Measurements from ENCODE around the gene FLNC. TPM values are rescaled to one million over a fixed set of nuclear protein-coding genes. Genes with fewer than 3 reads are reported as not detected.

FLNC gene
- total and polyA plus RNA-seq, 9 of the 15 experiments (the other 6 are each of a cell fraction or from before 2014, with no cell fraction given) = 0.90 to 155 (median 28.8) TPM

DNA sequence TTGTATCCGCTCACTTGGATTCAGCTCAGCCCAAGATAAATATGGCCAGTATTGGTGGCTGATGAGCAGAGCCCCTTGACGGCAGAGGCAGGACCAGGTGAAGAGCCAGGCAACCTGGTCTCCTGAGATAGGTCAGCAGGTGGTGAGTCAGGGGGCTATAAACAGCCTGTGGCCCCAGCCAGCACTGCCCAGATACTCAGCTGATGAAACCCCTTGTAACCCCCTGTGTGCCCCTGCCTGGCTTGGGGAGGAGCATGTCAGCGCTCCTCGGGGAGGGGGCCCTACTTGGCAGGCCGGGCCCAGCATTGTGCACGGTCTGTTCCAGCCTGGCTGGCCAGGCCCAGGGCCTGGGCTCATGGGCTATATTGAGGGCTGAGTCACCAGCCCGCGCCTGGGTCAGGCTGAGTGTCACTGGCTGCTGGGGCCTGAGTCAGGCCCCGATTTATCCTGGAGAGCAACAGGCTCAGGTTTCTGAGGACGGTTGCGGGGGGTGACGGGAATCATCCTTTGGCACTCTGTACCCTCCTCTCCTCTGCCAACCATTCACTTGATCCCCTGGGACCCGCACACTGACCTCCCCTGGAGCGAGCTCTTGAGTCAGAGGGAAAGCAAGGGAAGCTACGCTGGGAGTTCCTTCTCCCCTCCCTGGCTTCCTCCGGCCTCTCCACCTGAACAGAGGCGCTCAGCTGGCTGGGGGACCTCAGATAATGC, 2.8 kb upstream of the FLNC start (continued):
- TF ChIP-seq ZNF695 (CRISPR knock-in tag; IDR thresholded peaks at IDR 0.05) (no peak), U2AF1 (optimal IDR thresholded peaks at IDR 0.05; ENCODE audit: low read depth, low read length) (no peak), ZFPM2 (CRISPR knock-in tag; IDR thresholded peaks at IDR 0.05) (no peak), HNRNPLL (IDR thresholded peaks at IDR 0.05; ENCODE audit: low read depth, low read length, poor library complexity, severe bottlenecking) (no peak), RBM17 (IDR thresholded peaks at IDR 0.05; ENCODE audit: borderline replicate concordance, low read depth, low read length) (no peak), CEBPB (tag; IDR thresholded peaks at IDR 0.05) (no peak), PML (IDR thresholded peaks at IDR 0.05; ENCODE audit: low read length) (peak; percentile 46; the same call in 1 of the 2 replicates), IFI16 (CRISPR knock-in tag; IDR thresholded peaks at IDR 0.05) (no peak), SMAD4 (CRISPR knock-in tag; conservative IDR thresholded peaks at IDR 0.05) (peak; percentile 92), ZNF232 (CRISPR knock-in tag; IDR thresholded peaks at IDR 0.05) (no peak), ZNF830 (CRISPR knock-in tag; IDR thresholded peaks at IDR 0.05) (no peak), HDAC6 (IDR thresholded peaks at IDR 0.05; ENCODE audit: low read depth, low read length) (no peak), LARP7 (IDR thresholded peaks at IDR 0.05) (no peak), POLR2H (tag; IDR thresholded peaks at IDR 0.05; ENCODE audit: low read depth) (no peak), PHF8 (IDR thresholded peaks at IDR 0.05; ENCODE audit: borderline replicate concordance, low read length) (peak; percentile 34; the same call in 1 of the 2 replicates), SIX5 (IDR thresholded peaks at IDR 0.05; ENCODE audit: borderline replicate concordance in 1 of 2, insufficient read depth in 1 of 2, low read depth in 1 of 2, low read length in 2 of 2) (no peak), SRSF7 (optimal IDR thresholded peaks at IDR 0.05; ENCODE audit: low read depth, low read length) (no peak)
- TF ChIP-seq, protein P1, sequence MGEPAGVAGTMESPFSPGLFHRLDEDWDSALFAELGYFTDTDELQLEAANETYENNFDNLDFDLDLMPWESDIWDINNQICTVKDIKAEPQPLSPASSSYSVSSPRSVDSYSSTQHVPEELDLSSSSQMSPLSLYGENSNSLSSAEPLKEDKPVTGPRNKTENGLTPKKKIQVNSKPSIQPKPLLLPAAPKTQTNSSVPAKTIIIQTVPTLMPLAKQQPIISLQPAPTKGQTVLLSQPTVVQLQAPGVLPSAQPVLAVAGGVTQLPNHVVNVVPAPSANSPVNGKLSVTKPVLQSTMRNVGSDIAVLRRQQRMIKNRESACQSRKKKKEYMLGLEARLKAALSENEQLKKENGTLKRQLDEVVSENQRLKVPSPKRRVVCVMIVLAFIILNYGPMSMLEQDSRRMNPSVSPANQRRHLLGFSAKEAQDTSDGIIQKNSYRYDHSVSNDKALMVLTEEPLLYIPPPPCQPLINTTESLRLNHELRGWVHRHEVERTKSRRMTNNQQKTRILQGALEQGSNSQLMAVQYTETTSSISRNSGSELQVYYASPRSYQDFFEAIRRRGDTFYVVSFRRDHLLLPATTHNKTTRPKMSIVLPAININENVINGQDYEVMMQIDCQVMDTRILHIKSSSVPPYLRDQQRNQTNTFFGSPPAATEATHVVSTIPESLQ (CRISPR knock-in tag; IDR thresholded peaks at IDR 0.05) = peak; percentile 78; the same call in 1 of the 2 replicates
- TF ChIP-seq, protein P2, sequence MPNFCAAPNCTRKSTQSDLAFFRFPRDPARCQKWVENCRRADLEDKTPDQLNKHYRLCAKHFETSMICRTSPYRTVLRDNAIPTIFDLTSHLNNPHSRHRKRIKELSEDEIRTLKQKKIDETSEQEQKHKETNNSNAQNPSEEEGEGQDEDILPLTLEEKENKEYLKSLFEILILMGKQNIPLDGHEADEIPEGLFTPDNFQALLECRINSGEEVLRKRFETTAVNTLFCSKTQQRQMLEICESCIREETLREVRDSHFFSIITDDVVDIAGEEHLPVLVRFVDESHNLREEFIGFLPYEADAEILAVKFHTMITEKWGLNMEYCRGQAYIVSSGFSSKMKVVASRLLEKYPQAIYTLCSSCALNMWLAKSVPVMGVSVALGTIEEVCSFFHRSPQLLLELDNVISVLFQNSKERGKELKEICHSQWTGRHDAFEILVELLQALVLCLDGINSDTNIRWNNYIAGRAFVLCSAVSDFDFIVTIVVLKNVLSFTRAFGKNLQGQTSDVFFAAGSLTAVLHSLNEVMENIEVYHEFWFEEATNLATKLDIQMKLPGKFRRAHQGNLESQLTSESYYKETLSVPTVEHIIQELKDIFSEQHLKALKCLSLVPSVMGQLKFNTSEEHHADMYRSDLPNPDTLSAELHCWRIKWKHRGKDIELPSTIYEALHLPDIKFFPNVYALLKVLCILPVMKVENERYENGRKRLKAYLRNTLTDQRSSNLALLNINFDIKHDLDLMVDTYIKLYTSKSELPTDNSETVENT (CRISPR knock-in tag; IDR thresholded peaks at IDR 0.05) = no peak
- TF ChIP-seq, protein P3, sequence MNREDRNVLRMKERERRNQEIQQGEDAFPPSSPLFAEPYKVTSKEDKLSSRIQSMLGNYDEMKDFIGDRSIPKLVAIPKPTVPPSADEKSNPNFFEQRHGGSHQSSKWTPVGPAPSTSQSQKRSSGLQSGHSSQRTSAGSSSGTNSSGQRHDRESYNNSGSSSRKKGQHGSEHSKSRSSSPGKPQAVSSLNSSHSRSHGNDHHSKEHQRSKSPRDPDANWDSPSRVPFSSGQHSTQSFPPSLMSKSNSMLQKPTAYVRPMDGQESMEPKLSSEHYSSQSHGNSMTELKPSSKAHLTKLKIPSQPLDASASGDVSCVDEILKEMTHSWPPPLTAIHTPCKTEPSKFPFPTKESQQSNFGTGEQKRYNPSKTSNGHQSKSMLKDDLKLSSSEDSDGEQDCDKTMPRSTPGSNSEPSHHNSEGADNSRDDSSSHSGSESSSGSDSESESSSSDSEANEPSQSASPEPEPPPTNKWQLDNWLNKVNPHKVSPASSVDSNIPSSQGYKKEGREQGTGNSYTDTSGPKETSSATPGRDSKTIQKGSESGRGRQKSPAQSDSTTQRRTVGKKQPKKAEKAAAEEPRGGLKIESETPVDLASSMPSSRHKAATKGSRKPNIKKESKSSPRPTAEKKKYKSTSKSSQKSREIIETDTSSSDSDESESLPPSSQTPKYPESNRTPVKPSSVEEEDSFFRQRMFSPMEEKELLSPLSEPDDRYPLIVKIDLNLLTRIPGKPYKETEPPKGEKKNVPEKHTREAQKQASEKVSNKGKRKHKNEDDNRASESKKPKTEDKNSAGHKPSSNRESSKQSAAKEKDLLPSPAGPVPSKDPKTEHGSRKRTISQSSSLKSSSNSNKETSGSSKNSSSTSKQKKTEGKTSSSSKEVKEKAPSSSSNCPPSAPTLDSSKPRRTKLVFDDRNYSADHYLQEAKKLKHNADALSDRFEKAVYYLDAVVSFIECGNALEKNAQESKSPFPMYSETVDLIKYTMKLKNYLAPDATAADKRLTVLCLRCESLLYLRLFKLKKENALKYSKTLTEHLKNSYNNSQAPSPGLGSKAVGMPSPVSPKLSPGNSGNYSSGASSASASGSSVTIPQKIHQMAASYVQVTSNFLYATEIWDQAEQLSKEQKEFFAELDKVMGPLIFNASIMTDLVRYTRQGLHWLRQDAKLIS (CRISPR knock-in tag; IDR thresholded peaks at IDR 0.05) = peak; percentile 34; the same call in 1 of the 2 replicates
